Neural cell (in vitro differentiated cells): ENCODE results near the gene FSTL3. TPM values are rescaled to one million over a fixed set of nuclear protein-coding genes. Genes with fewer than 3 reads are reported as not detected.

Experiments
- H2AFZ ChIP-seq: fragments of 200-600, 300-800 bp; sonication (generic), shearing (Covaris generic); 2 replicates; pipeline ENCODE4 v1.6.0; 2014; ENCODE audit warnings: low read depth, mild to moderate bottlenecking, antibody characterized with exemption, low read length, moderate library complexity
- H3F3A ChIP-seq: fragments of 200-600 bp; shearing (Covaris generic); 2 replicates; pipeline ENCODE4 v1.6.1; 2016; ENCODE audit warnings: mild to moderate bottlenecking, moderate library complexity, mixed read lengths, antibody characterized with exemption, low read length; ENCODE audit not compliant: insufficient read depth, poor library complexity, severe bottlenecking
- H3K27ac ChIP-seq: fragments of 200-600, 300-800 bp; sonication (generic), shearing (Covaris generic); 2 replicates; pipeline ENCODE4 v1.5.1; 2014; ENCODE audit warnings: mild to moderate bottlenecking, low read length, moderate library complexity
- H3K27me3 ChIP-seq: fragments of 300-800, 200-600 bp; sonication (generic), shearing (Covaris generic); 2 replicates; pipeline ENCODE4 v1.6.0; 2014; ENCODE audit warnings: mild to moderate bottlenecking, low read depth, low read length, moderate library complexity; ENCODE audit not compliant: insufficient read depth
- H3K36me3 ChIP-seq: fragments of 300-800, 200-600 bp; sonication (generic), shearing (Covaris generic); 2 replicates; pipeline ENCODE4 v1.5.1; 2014; ENCODE audit warnings: mild to moderate bottlenecking, antibody characterized with exemption, low read length, moderate library complexity; ENCODE audit not compliant: insufficient read depth
- H3K4me2 ChIP-seq: fragments of 300-800, 200-600 bp; sonication (generic), shearing (Covaris generic); 2 replicates; pipeline ENCODE4 v1.6.0; 2014; ENCODE audit warnings: mild to moderate bottlenecking, low read length
- H3K4me3 ChIP-seq: fragments of 300-800, 200-600 bp; sonication (generic), shearing (Covaris generic); 2 replicates; pipeline ENCODE4 v1.5.1; 2014; ENCODE audit warnings: mild to moderate bottlenecking, low read length, moderate library complexity
- H3K79me2 ChIP-seq: fragments of 200-600 bp; shearing (Covaris generic); replicated peaks from 2 replicates; pipeline ENCODE4 v1.6.0; 2014; ENCODE audit warnings: mild to moderate bottlenecking, low read length, moderate library complexity; ENCODE audit not compliant: insufficient read depth
- H3K9ac ChIP-seq: fragments of 300-800, 200-600 bp; sonication (generic), shearing (Covaris generic); 2 replicates; pipeline ENCODE4 v1.6.1; 2016; ENCODE audit warnings: mild to moderate bottlenecking, low read length, mixed read lengths
- H3K9me2 ChIP-seq: fragments of 200-600 bp; shearing (Covaris generic); 2 replicates; pipeline ENCODE4 v1.6.1; 2016; ENCODE audit warnings: mild to moderate bottlenecking, low read length, mixed read lengths; ENCODE audit not compliant: insufficient read depth
- H3K9me3 ChIP-seq: fragments of 200-600, 300-800 bp; sonication (generic), shearing (Covaris generic); 2 replicates; pipeline ENCODE4 v1.6.1; 2016; ENCODE audit warnings: mild to moderate bottlenecking, mixed run types, low read length, moderate library complexity, mixed read lengths
- H4K20me1 ChIP-seq: fragments of 200-600 bp; shearing (Covaris generic); 2 replicates; pipeline ENCODE4 v1.6.1; 2016; ENCODE audit warnings: mild to moderate bottlenecking, mixed run types; ENCODE audit not compliant: insufficient read depth
- CTCF ChIP-seq: fragments of 450-650 bp; IDR thresholded peaks from 2 replicates; pipeline ENCODE4 v1.5.1; 2014; ENCODE audit warnings: antibody characterized with exemption, mild to moderate bottlenecking, moderate library complexity; ENCODE audit not compliant: poor library complexity, severe bottlenecking
- EP300 ChIP-seq: fragments of 450-650 bp; conservative IDR thresholded peaks from 2 replicates; pipeline ENCODE4 v1.6.1; 2014; ENCODE audit warnings: antibody characterized with exemption, mild to moderate bottlenecking, moderate library complexity; ENCODE audit not compliant: poor library complexity, severe bottlenecking
- MXI1 ChIP-seq: fragments of 450-650 bp; conservative IDR thresholded peaks from 2 replicates; pipeline ENCODE4 v1.6.1; 2014; ENCODE audit warnings: antibody characterized with exemption, mild to moderate bottlenecking; ENCODE audit not compliant: poor library complexity, severe bottlenecking
- POLR2AphosphoS5 ChIP-seq: IDR thresholded peaks from 2 replicates; pipeline ENCODE4 v1.6.1; 2012
- RAD21 ChIP-seq: fragments of 450-650 bp; conservative IDR thresholded peaks from 2 replicates; pipeline ENCODE4 v1.6.1; 2014; ENCODE audit warnings: antibody characterized with exemption, mild to moderate bottlenecking, moderate library complexity
- REST ChIP-seq: IDR thresholded peaks from 2 replicates; pipeline ENCODE4 v1.6.1; 2012; ENCODE audit warnings: borderline replicate concordance
- SMC3 ChIP-seq: fragments of 450-650 bp; conservative IDR thresholded peaks from 2 replicates; pipeline ENCODE4 v1.6.1; 2014; ENCODE audit warnings: antibody characterized with exemption, mild to moderate bottlenecking, moderate library complexity; ENCODE audit not compliant: poor library complexity
- TAF1 ChIP-seq: IDR thresholded peaks from 2 replicates; pipeline ENCODE4 v1.6.1; 2012; ENCODE audit warnings: low read depth
- polyA plus RNA-seq: library from polyadenylated mRNA; depleted of rRNA; stranded (reverse); fragments of >200 nt; gene quantifications from 2 replicates; pipeline ENCODE4 v1.2.3, GENCODE V29; 2014

Gene FSTL3
- polyA plus RNA-seq, 1 donor from 2014 or later = 3.1 TPM

GRCh38 chr19:679418-680286 lies 3.5 kb downstream of the FSTL3 start:
- Histone ChIP-seq H3K4me3 (peak overlapping the region; percentile 85), H3K79me2 (no peaks in the 10 kb centered on the region)
- TF ChIP-seq MXI1 (peak; percentile 87), TAF1 (no peak), REST (peak; percentile 39), EP300 (peak; percentile 63), CTCF (no peak)

GRCh38 chr19:680287-681028 lies 4.3 kb downstream of the FSTL3 start:
- Histone ChIP-seq H3K9ac (peak overlapping the region; percentile 88), H3K4me3 (peak overlapping the region; percentile 85), H3F3A (no peaks in the 10 kb centered on the region), H3K36me3 (no peaks in the 10 kb centered on the region), H4K20me1 (no peaks in the 10 kb centered on the region), H3K9me3 (no peaks in the 10 kb centered on the region), H3K27me3 (peaks cover 3% of the 10 kb centered on the region), H2AFZ (peak overlapping the region; percentile 84), H3K4me2 (no peak overlapping the region), H3K79me2 (no peaks in the 10 kb centered on the region), H3K27ac (peak overlapping the region; percentile 90), H3K9me2 (no peaks in the 10 kb centered on the region)
- TF ChIP-seq SMC3 (peak; percentile 69), POLR2AphosphoS5 (peak; percentile 92), EP300 (no peak), CTCF (peak; percentile 81), RAD21 (peak; percentile 62), MXI1 (peak; percentile 53), REST (no peak)

More at GRCh38 chr19:679418-680286, 3.5 kb downstream of the FSTL3 start:
- no peaks in the 10 kb centered on the region for H3K9me2 ChIP-seq
- peaks cover 3% of the 10 kb centered on the region for H3K27me3 ChIP-seq
- no peaks in the 10 kb centered on the region for H3K36me3 ChIP-seq
- no peaks in the 10 kb centered on the region for H3F3A ChIP-seq
- peak overlapping the region; percentile 88 for H3K9ac ChIP-seq
- H4K20me1 ChIP-seq = no peaks in the 10 kb centered on the region
- H3K4me2 ChIP-seq = peak overlapping the region; percentile 62
- H3K27ac ChIP-seq = peak overlapping the region; percentile 62
- no peak overlapping the region for H2AFZ ChIP-seq
- no peaks in the 10 kb centered on the region for H3K9me3 ChIP-seq
